ENCODE measurements around the gene SSH2. TPM values are rescaled to one million over a fixed set of nuclear protein-coding genes. Genes with fewer than 3 reads are reported as not detected.

Gene SSH2, protein sequence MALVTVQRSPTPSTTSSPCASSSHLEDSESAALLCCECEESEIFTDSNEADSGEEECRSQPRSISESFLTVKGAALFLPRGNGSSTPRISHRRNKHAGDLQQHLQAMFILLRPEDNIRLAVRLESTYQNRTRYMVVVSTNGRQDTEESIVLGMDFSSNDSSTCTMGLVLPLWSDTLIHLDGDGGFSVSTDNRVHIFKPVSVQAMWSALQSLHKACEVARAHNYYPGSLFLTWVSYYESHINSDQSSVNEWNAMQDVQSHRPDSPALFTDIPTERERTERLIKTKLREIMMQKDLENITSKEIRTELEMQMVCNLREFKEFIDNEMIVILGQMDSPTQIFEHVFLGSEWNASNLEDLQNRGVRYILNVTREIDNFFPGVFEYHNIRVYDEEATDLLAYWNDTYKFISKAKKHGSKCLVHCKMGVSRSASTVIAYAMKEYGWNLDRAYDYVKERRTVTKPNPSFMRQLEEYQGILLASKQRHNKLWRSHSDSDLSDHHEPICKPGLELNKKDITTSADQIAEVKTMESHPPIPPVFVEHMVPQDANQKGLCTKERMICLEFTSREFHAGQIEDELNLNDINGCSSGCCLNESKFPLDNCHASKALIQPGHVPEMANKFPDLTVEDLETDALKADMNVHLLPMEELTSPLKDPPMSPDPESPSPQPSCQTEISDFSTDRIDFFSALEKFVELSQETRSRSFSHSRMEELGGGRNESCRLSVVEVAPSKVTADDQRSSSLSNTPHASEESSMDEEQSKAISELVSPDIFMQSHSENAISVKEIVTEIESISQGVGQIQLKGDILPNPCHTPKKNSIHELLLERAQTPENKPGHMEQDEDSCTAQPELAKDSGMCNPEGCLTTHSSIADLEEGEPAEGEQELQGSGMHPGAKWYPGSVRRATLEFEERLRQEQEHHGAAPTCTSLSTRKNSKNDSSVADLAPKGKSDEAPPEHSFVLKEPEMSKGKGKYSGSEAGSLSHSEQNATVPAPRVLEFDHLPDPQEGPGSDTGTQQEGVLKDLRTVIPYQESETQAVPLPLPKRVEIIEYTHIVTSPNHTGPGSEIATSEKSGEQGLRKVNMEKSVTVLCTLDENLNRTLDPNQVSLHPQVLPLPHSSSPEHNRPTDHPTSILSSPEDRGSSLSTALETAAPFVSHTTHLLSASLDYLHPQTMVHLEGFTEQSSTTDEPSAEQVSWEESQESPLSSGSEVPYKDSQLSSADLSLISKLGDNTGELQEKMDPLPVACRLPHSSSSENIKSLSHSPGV (N-terminal part only)
- 6.2 and 9.0 TPM in 2 replicates for total RNA-seq

DNA sequence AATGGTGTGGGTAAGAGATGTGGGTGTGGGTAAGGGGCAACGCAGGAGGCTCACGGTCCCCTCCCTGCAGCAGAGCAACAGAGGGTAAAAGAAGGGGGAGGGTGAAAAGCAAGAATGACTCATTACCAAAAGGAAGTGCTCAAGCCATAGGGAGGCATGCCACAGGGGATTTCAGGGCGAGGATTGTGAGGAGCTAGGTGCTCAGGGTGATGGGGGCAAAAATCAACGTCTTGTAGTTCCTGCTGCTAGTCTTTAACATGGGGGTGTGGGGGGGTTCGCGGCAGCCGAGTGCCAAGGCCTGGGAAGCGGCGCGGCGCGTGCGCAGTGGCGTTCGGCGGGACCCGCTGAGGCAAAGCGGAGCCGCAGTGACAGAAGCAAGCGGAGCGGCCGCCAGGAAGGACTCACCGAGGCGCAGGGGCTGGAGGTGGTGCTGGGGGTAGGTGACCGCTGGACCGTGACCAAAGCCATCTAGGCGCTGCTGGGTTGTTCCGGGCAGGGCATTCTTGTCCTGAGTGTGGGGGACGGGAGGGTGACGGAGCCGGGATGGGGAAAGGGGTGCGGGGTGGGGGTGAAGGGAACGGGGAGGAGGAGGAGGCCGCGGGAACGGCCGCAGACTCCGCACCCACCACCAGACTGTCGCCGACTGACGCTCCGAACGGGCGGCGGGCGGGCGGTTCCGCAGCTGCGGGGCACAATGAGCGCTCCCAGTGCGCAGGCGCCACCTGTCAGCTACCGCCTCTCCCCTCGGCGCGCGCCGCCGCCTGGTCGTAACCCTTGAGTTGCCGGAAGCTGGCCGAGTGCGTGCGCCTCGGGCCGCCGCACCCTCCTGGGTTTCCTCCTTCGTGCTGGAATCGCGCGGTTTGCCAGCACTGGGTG lies at the start of gene SSH2:
Gene SSH2, minus strand, starts transcription at position 696 of the 876 bp plus-strand sequence. Its CDS starts 228 bp downstream, at position 468.

DNA sequence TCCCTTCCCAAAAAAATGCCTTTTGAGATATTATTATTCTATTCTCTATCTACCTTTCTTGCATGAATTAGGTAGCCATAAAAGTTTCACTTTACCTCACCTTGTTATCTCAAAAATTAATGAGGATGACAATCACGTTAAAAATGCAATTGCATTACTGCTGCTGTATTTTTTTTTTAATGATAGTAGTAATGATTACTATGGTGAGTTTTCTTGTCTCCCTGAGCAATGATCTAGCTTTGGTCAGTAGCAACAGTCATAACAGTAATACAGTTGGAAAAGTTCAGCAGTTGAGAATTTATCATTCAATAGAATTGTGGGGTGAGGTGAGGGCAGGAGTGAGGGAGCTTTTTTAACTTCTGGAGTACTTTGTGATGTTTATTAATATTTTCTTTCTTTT lies 11.3 kb upstream of the SSH2 start, which contains the start of gene EFCAB5:
Gene EFCAB5, plus strand, starts transcription at position 301 of the 400 bp plus-strand sequence. CDS start 163 bp downstream, outside the sequence.

DNA sequence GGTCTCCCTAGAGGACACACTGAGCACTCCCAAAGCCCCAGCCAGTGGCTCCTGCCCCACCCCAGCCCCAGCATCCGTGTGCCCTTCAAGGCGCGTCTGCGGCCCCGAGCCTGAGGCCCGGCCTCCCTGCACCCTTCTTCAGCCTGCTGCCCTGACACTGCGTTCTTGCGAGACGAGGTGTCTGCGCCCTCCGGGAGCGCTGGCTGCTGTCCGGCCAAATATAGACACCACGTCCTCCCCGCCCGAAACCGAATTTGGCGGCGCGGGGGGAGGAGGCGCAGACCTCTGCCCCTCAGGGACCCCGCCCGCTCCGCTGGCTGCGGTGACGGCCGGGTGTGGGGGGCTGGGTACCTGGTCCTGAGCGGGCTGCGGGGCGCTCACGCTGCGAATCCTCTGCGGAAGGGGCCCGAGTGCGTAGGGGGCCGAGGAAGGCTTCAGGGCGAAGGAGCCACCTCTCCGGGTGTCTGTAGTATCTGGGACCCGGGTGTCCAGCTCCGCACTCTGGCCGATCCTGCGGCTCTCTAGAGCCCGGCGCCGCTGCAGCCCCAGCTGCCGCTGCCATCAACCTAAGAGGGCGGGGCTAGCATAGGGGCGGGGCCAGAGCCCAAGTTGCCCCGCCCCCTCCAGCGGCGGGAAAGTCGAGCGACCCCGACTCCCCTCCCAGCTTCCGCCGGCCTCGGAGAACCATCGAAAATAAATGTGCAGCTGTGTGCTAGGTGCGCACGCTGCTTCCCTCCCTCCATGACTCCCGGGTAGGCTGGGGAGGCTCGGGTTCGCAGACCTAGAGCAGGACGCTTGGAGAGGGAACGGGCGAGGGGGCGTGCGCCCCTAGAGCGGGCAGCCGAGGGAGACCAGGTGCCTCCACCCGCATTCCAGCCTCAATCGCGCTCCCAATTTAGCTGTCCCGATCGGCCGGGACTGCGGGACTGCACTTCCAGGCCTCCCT lies 307.4 kb downstream of the SSH2 start, which contains the start of gene CORO6:
Gene CORO6, minus strand, starts transcription at position 576 of the 946 bp plus-strand sequence. CDS start 1,491 bp downstream, outside the sequence.

DNA sequence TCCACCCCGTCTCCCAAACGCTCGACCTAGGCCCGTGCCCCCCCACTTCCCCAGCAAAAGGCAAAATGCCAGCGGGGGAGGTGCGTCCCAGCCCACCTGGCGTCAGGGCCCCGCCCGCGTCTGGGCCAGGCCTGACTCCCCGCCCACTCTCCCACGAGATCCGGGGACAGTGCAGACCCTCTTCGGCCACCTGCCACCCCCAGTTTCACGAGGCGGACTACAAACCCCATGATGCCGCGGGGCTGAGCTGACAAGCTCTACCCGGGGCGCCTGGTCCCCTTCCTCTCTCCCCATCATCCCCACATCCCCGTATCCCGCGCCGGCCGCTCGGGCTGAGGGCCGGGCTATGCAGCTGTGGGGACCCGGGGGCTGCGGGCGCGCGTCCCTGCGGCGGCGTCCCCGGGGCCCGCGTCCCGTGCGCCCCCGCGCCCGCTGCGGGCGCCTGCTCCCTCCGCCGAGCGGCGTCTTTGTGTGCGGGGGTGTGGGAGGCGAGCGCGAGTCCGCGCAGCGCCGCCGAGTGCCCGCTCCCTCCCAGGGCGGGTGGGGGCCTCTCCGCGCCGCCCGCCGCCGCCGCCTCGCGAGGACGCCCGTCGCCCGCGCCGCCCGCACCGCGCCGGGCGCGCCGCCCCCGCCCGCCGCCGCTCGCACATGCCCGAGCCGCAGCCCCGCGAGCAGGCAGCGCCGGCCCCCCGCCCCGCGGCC lies 337.0 kb downstream of the SSH2 start, which contains the start of gene ANKRD13B:
Gene ANKRD13B, plus strand, starts transcription at position 283 of the 702 bp plus-strand sequence. CDS start 490 bp downstream, outside the sequence.

DNA sequence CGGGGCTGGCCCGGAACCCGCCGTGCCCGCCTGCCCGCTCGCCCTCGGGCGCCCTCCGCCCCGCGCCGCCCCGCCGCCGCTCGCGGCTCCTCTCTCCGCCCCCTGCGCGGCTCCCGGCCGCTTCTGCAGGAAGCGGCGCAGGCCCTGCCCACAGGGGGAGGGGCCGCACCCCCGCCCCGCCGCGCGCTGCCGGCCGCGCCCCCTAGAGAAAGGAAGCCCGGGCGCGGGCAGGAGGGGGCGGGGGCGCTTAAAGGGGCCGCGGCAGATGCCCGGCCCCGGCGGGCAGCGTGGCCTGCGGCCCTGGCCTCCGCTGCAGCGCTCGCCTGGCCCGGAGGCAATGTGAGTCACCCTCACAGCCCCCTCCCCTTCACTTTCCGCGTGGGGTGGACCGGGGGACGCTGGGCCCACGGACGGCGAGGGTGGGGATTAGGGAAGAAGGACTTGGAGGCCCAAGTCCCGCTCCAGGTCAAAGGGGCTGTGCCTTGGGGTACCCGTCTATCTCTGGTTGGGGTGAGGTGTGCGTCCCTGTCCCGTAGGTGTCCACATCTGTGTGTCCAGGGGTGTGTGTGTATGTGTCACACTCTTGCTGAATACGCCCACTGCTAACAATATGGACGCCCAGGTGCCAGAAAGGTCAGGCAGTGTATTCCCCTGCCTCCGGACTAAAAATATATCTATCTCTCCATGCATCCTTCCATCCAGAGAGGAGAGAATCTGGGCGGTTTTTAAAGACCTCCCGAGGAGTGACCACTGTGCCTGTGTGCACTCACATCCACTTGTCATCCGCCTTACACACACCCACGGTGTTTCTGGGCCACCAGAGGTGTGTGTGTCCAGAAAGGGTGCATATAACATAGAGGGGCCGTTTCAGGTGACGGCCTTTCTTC lies 340.3 kb downstream of the SSH2 start, which contains the start of gene GIT1:
Gene GIT1, minus strand, starts transcription at position 125 of the 887 bp plus-strand sequence. CDS start 270 bp downstream, outside the sequence.

Other genes starting within 250 kb of the SSH2 start
- gene EFCAB5, start 11.4 kb upstream of the SSH2 start, total RNA-seq, result under 0.01 and 0.85 TPM in 2 replicates
- 10.5 and 11.8 TPM in 2 replicates for gene NSRP1, start 186.6 kb upstream of the SSH2 start, total RNA-seq